Measurements from ENCODE around the gene C12orf60. TPM values are rescaled to one million over a fixed set of nuclear protein-coding genes. Genes with fewer than 3 reads are reported as not detected.

C12orf60 gene
- total RNA-seq, 1 experiment from 2014 or later, result 1.9 TPM

- Histone ChIP-seq H3K4me2 (ENCODE audit: insufficient read depth, insufficient read length, low read length) (no peak overlapping the region), H3K4ac (ENCODE audit: low read depth, low read length) (no peak overlapping the region), H4K20me1 (ENCODE audit: control insufficient read depth, insufficient read depth, insufficient read length) (no peaks in the 10 kb centered on the region), H3K56ac (ENCODE audit: insufficient read length, low read depth, low read length) (no peak overlapping the region), H2BK12ac (ENCODE audit: insufficient read length, low read depth, low read length) (no peak overlapping the region), H2BK120ac (ENCODE audit: low read depth, low read length, poor library complexity, severe bottlenecking) (no peak overlapping the region), H4K8ac (replicated peaks; ENCODE audit: insufficient read length, low read depth, low read length) (no peak overlapping the region), H3K18ac (ENCODE audit: insufficient read length, low read depth, low read length) (no peak overlapping the region), H2BK5ac (ENCODE audit: insufficient read length, low read length) (no peak overlapping the region), H3K27ac (ENCODE audit: insufficient read length, low read depth, low read length) (no peak overlapping the region), H3K79me1 (ENCODE audit: insufficient read depth, low read depth, low read length, poor library complexity, severe bottlenecking) (no peaks in the 10 kb centered on the region), H3K14ac (ENCODE audit: insufficient read depth, low read length) (no peak overlapping the region), H2AFZ (ENCODE audit: low read length) (no peak overlapping the region), H3K27me3 (ENCODE audit: insufficient read depth, low read length) (no peaks in the 10 kb centered on the region; the same call in 1 of the 2 replicates), H3K79me2 (ENCODE audit: insufficient read depth, low read length) (no peaks in the 10 kb centered on the region), H2BK20ac (ENCODE audit: low read depth, low read length, poor library complexity, severe bottlenecking) (no peak overlapping the region), H4K91ac (ENCODE audit: insufficient read length, low read depth, low read length) (no peak overlapping the region), H3T11ph (ENCODE audit: low read length) (no peak overlapping the region), H3K23me2 (ENCODE audit: insufficient read length, low read depth, low read length, poor library complexity, severe bottlenecking) (no peaks in the 10 kb centered on the region), H2BK15ac (ENCODE audit: low read depth, low read length) (no peak overlapping the region), H2AK5ac (ENCODE audit: insufficient read length, low read length) (no peak overlapping the region), H3K9me3 (ENCODE audit: control insufficient read depth, low read depth, low read length) (no peaks in the 10 kb centered on the region), H4K5ac (ENCODE audit: insufficient read length, low read depth, low read length) (no peak overlapping the region), H3K9ac (ENCODE audit: extremely low read depth, insufficient read length, low read length) (no peak overlapping the region), H3K4me1 (ENCODE audit: insufficient read depth, low read length) (peaks cover 2% of the 10 kb centered on the region; the same call in 1 of the 2 replicates), H3K23ac (ENCODE audit: insufficient read length, low read depth, low read length) (no peak overlapping the region)
- Mint-ChIP-seq H3K4me1 (peaks cover 18 to 20% of the 10 kb centered on the region in 2 experiments), H3K36me3 (ENCODE audit: insufficient read depth in 1 of 3, low read depth in 3 of 3) (no peaks in the 10 kb centered on the region), H3K9me3 (no peaks in the 10 kb centered on the region), H3K4me3 (no peak overlapping the region), H3K27ac (no peak overlapping the region), H3K27me3 (ENCODE audit: low read depth) (no peaks in the 10 kb centered on the region)
- no CpG with 5 or more reads among the region's 2 CpGs for WGBS (ENCODE audit: extremely low coverage, insufficient read length, low lambda C conversion rate)
- no peak for TF ChIP-seq CTCF (conservative IDR thresholded peaks at IDR 0.05)
- DNase-seq, result no peak
These were observed 46.2 kb downstream of the C12orf60 start for GRCh38 chr12:14849661-14850060.
